Measurements from ENCODE around the gene OR2A14. TPM values are rescaled to one million over a fixed set of nuclear protein-coding genes. Genes with fewer than 3 reads are reported as not detected.

Gene OR2A14
- total and polyA plus RNA-seq, 10 of the 15 experiments (the other 5 are each of a cell fraction or from before 2014, with no cell fraction given), result not detected

GRCh38 chr7:144109283-144109682 is 13.7 kb upstream of the OR2A14 start, which contains the start of gene OR2A2:
Gene OR2A2 (plus strand): TSS chr7:144109583. CDS start chr7:144109583, 0 bp downstream.
- ChIA-PET CTCF (interaction anchor here (0.8 kb wide), 1 partner anchor 179 kb away, joined by 3 read pairs; no protein-coding TSS in a partner anchor), POLR2A (no interaction called here), SMC1A (ENCODE audit: uncharacterized antibody, unreplicated experiment) (no interaction called here), RAD21 (ENCODE audit: unreplicated experiment) (no interaction called here)
- H4K20me1 ChIP-seq (ENCODE audit: control insufficient read depth, insufficient read depth), result no peaks in the 10 kb centered on the region
- ATAC-seq, result no peak
- H3K4me2 ChIP-seq (ENCODE audit: control insufficient read depth, insufficient read depth), result no peak within 1 kb of the TSS
- DNase-seq (ENCODE audit: low read depth, low spot score), result no peak
- H3K79me2 ChIP-seq (ENCODE audit: control insufficient read depth, insufficient read depth, low read length), result no peaks in the 10 kb centered on the region
- H3K4me1 ChIP-seq (ENCODE audit: control insufficient read depth, insufficient read depth, low read length), result no peaks in the 10 kb centered on the region
- 39% methylated on average over 2 of the region's 2 CpGs for WGBS (ENCODE audit: insufficient coverage, insufficient replicate concordance, low lambda C conversion rate, missing lambda C conversion rate)
- H2AFZ ChIP-seq (ENCODE audit: control insufficient read depth, low read depth, low read length), result no peak within 1 kb of the TSS
- H3K9ac ChIP-seq (ENCODE audit: control insufficient read depth, insufficient read depth, low read length), result no peak within 1 kb of the TSS
- H3K9me3 ChIP-seq (replicated peaks; ENCODE audit: control insufficient read depth, insufficient read depth, low read length), result no peaks in the 10 kb centered on the region
- in situ Hi-C loops (cut with MboI) (no loop called here), intact Hi-C loops (cut with micrococcal nuclease; ENCODE audit: unreplicated experiment) (no loop called here)
- H3K4me3 ChIP-seq, result no peak within 1 kb of the TSS
- BruUV-seq (replicated peaks), result no TSS peak
- H3K27me3 ChIP-seq (replicated peaks in 1 of 2; ENCODE audit: control insufficient read depth in 2 of 2, insufficient read depth in 2 of 2, low read length in 1 of 2), result no peaks in the 10 kb centered on the region
- no peak for FAIRE-seq
- H3K36me3 ChIP-seq (ENCODE audit: control insufficient read depth in 2 of 2, insufficient read depth in 2 of 2, low read length in 1 of 2), result no peaks in the 10 kb centered on the region
- no peak within 1 kb of the TSS for H3K27ac ChIP-seq (ENCODE audit: control insufficient read depth, insufficient read depth)
- TF ChIP-seq NBN (IDR thresholded peaks at IDR 0.05) (no peak), ZNF207 (IDR thresholded peaks at IDR 0.05; ENCODE audit: borderline replicate concordance) (no peak), PAX8 (IDR thresholded peaks at IDR 0.05) (no peak), CTCF (IDR thresholded peaks at IDR 0.05 in 2 of 3, conservative IDR thresholded peaks at IDR 0.05 in 1 of 3; ENCODE audit: control insufficient read depth in 2 of 3, extremely low read depth in 1 of 3, insufficient read depth in 1 of 3, low read depth in 3 of 3, low read length in 3 of 3) (no peak), MTA3 (IDR thresholded peaks at IDR 0.05; ENCODE audit: borderline replicate concordance, low read length) (no peak), NR2C2 (IDR thresholded peaks at IDR 0.05; ENCODE audit: borderline replicate concordance, control insufficient read depth, insufficient read length, low read depth) (no peak), IKZF1 (conservative IDR thresholded peaks at IDR 0.05) (no peak), ZBTB40 (IDR thresholded peaks at IDR 0.05; ENCODE audit: borderline replicate concordance) (no peak), DPF2 (IDR thresholded peaks at IDR 0.05) (no peak), SKIL (IDR thresholded peaks at IDR 0.05; ENCODE audit: low read depth, poor library complexity, severe bottlenecking) (no peak), IRF5 (IDR thresholded peaks at IDR 0.05; ENCODE audit: borderline replicate concordance) (no peak), GABPA (IDR thresholded peaks at IDR 0.05; ENCODE audit: low read depth) (no peak)

All from GM12878 (cell line).